ENCODE measurements around the gene ZNF786.
"Not testable (repeated sequence)": the region's sequence is repeated elsewhere in the genome, so short reads cannot be mapped to it uniquely, and the experiment has no call there.

Gene ZNF786

GRCh38 chr7:149070372-149071125, 20.0 kb downstream of the ZNF786 start:
- no peak overlapping the region for H3K4me3 ChIP-seq (ENCODE audit: low read length)
- no peak for DNase-seq (ENCODE audit: low read depth)

GRCh38 chr7:149067869-149068268, 22.6 kb downstream of the ZNF786 start:
- H3K4me3 ChIP-seq (ENCODE audit: low read length), result no peak overlapping the region
- no peak for DNase-seq (ENCODE audit: low read depth)
- TF ChIP-seq, protein P1, sequence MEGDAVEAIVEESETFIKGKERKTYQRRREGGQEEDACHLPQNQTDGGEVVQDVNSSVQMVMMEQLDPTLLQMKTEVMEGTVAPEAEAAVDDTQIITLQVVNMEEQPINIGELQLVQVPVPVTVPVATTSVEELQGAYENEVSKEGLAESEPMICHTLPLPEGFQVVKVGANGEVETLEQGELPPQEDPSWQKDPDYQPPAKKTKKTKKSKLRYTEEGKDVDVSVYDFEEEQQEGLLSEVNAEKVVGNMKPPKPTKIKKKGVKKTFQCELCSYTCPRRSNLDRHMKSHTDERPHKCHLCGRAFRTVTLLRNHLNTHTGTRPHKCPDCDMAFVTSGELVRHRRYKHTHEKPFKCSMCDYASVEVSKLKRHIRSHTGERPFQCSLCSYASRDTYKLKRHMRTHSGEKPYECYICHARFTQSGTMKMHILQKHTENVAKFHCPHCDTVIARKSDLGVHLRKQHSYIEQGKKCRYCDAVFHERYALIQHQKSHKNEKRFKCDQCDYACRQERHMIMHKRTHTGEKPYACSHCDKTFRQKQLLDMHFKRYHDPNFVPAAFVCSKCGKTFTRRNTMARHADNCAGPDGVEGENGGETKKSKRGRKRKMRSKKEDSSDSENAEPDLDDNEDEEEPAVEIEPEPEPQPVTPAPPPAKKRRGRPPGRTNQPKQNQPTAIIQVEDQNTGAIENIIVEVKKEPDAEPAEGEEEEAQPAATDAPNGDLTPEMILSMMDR (conservative IDR thresholded peaks at IDR 0.05; ENCODE audit: low read length), result no peak

More at GRCh38 chr7:149070372-149071125, 20.0 kb downstream of the ZNF786 start:
- TF ChIP-seq, protein P1 (conservative IDR thresholded peaks at IDR 0.05; ENCODE audit: low read length), result no peak

DNA sequence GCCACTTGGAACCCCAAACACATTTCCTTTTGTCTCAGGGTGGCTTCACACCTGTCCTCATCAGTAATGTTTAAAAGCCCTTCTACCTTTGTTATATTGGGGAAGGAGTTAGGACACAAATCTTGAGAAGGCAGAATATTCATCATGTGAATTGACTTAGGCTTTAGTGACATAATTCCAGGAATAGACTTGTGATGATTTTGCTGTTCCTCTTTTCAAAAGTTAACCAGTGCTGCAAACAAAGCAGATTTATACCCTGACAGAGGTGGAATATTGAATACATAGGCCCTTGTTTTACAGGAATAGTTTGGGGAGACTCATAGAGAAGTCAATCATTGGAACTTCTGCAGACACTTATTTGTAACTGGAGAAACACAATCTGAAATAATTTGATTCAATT, 27.0 kb downstream of the ZNF786 start:
- DNase-seq (ENCODE audit: low read depth), result no peak
- TF ChIP-seq, protein P1 (conservative IDR thresholded peaks at IDR 0.05; ENCODE audit: low read length), result no peak
- no peak overlapping the region for H3K4me3 ChIP-seq (ENCODE audit: low read length)

DNA sequence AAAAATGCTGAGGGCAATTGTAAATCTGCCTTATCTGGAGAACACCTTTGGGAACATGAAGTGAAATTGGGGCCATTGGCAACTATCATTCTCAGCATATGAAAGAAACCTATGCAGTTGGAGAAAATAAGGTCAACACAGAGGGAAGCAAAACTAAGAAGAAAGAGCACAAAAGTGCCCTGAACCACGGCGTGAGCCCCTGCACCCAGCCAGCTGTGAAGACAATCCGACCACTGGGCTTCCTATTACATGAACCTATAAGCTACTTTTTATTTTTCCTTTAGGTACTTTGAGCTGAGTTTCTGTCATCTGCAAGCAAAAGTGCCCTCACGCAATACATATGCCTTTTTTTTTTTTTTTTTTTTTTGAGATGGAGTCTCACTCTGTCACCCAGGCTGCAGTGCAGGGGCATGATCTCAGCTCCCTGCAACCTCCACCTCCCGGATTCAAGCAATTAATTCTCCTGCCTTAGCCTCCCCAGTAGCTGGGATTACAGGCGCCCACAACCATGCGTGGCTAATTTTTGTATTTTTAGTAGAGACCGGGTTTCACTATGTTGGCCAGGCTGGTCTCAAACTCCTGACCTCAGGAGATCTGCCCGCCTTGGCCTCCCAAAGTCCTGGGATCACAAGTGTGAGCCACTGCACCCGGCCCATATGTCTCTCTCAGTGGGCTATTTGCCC, 28.2 kb downstream of the ZNF786 start:
- H3K4me3 ChIP-seq (ENCODE audit: low read length); DNase-seq (ENCODE audit: low read depth): not testable (repeated sequence)

DNA sequence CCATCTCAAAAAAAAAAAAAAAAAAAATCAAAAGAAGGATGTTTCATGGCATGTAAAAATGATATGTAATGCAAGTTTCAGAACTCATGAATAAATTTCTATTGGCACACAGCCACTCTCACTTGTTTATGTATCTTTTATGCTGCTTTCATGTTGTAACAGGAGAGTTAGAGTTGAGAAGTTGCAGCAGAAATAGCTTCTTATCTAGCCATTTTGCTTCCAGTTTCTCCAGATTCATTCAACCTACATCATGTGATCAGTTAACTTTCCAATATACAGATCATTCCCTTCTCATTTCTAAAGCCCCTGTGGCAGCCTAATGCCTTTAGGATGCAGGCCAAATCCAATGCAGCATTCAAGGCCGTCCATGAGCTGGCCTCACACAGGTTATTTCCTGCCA, 30.4 kb downstream of the ZNF786 start:
- H3K4me3 ChIP-seq (ENCODE audit: low read length), result no peak overlapping the region
- DNase-seq (ENCODE audit: low read depth), result no peak
- TF ChIP-seq, protein P1 (conservative IDR thresholded peaks at IDR 0.05; ENCODE audit: low read length), result no peak

DNA sequence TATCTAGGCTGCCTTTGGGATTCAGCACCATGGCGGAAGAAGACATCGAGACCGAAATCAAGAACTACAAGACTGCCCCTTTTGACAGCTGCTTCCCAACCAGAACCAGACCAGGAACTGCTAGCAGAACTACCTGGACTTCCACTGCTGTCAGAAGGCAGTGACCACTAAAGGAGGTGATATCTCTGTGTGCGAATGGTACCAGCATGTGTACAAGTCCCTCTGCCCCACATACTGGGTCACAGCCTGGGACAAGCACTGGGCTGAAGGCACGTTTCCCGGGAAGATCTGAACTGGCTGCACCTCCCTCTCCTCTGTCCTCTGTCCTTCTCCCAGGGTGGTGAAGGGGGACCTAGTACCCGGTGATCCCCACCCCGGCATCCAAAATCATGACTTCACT, 36.6 kb downstream of the ZNF786 start:
- H3K4me3 ChIP-seq (ENCODE audit: low read length), result no peak overlapping the region
- DNase-seq (ENCODE audit: low read depth), result no peak
- TF ChIP-seq, protein P1 (conservative IDR thresholded peaks at IDR 0.05; ENCODE audit: low read length), result no peak

GRCh38 chr7:149053384-149053783, 37.1 kb downstream of the ZNF786 start:
- no peak overlapping the region for H3K4me3 ChIP-seq (ENCODE audit: low read length)
- DNase-seq (ENCODE audit: low read depth), result no peak
- TF ChIP-seq, protein P1 (conservative IDR thresholded peaks at IDR 0.05; ENCODE audit: low read length), result no peak
